Left ventricle myocardium inferior (tissue), 1 donor: ENCODE results near the gene COL1A2. TPM values are rescaled to one million over a fixed set of nuclear protein-coding genes. Genes with fewer than 3 reads are reported as not detected.

Source experiments
- DNase-seq: peaks from one replicate; pipeline ENCODE4 v3.0.0-alpha.2; 2020
- H3K27ac ChIP-seq: fragments of 200-600 bp; replicated peaks from 2 replicates; pipeline ENCODE4 v1.8.0; 2021
- H3K27me3 ChIP-seq: fragments of 200-600 bp; 2 replicates; pipeline ENCODE4 v1.8.0; 2021; ENCODE audit warnings: low read depth
- H3K36me3 ChIP-seq: fragments of 200-600 bp; 2 replicates; pipeline ENCODE4 v1.8.0; 2021
- H3K4me1 ChIP-seq: fragments of 200-600 bp; 2 replicates; pipeline ENCODE4 v1.8.0; 2021
- H3K4me3 ChIP-seq: fragments of 200-600 bp; 2 replicates; pipeline ENCODE4 v1.8.0; 2021; ENCODE audit warnings: mild to moderate bottlenecking, moderate library complexity
- H3K9me3 ChIP-seq: fragments of 200-600 bp; replicated peaks from 2 replicates; pipeline ENCODE4 v1.8.0; 2021
- CTCF ChIP-seq: fragments of 200-600 bp; IDR thresholded peaks from 2 replicates; pipeline ENCODE4 v1.8.0; 2021; ENCODE audit warnings: antibody characterized with exemption, mild to moderate bottlenecking, borderline replicate concordance
- intact Hi-C: fragments of 100-400 bp; cut with micrococcal nuclease; formaldehyde crosslinking; loops from one replicate; pipeline ENCODE4 v1.11.0; 2022
- total RNA-seq: library from RNA; stranded (reverse); fragmentation: NEBNext Ultra II Directional; extraction: Animal tissue kit (Norgen Biotek cat#: 25700); gene quantifications from one replicate; pipeline ENCODE4 v1.2.1, GENCODE V29; 2021
- donor health status: DM: no; HTN: yes; CAD: no; lungs with severe emphysema.

Gene COL1A2
- total RNA-seq, 1 donor from 2014 or later = 96.6 TPM

DNA sequence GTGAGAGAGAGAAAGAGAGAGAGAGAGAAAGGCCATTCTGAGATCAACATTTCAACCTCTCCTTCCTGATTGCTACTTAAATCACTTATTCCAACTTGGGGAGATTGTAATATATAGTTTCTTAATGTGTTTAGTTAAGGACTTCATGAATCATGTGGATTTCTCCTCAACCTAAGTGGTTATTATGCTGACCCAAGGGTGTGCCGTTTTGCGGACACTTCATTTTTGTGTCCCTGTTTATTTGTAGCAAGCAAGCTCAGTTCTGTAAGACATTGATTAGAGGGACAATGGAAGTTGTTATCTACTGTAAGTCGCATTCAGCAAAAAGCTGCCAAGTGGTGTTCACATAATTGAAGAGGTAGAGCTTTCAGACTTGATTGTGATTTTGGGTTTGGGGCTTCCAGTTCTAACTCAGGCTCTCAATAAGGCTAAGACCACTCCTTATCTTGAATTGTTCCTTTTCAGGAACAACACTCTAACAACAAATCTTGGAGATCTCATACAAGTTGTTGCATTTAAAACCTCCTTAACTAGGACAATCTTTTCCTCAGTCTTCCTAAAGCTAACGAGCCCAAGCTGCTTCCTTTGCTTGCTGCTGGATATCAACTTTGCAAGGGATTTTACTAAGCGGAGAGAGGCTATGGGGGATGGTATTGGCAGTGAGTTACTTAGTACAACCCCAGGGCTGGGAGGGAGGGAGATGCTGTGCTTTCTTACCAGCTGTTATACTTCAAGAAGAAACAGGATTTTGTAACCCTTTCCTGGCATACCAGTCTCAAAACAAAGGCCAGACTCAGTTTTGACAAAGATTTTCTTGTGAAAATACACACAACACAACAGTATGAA is 19.8 kb upstream of the COL1A2 start:
- intact Hi-C loops = no loop called here
- Histone ChIP-seq H3K36me3 (no peaks in the 10 kb centered on the region), H3K9me3 (no peaks in the 10 kb centered on the region), H3K4me3 (peak overlapping the region; percentile 36), H3K27ac (peak overlapping the region; percentile 89), H3K4me1 (peaks cover 15% of the 10 kb centered on the region), H3K27me3 (no peaks in the 10 kb centered on the region)
- peak; percentile 39 for DNase-seq
- TF ChIP-seq CTCF = no peak

- H3K4me1 ChIP-seq = peaks cover 15% of the 10 kb centered on the region
- intact Hi-C loops = no loop called here
- DNase-seq = no peak
These were observed 19.0 kb upstream of the COL1A2 start for GRCh38 chr7:94375691-94376090.

GRCh38 chr7:94376281-94376680 is 18.4 kb upstream of the COL1A2 start:
- intact Hi-C loops = no loop called here
- Histone ChIP-seq H3K27ac (peak overlapping the region; percentile 89), H3K4me3 (peak overlapping the region; percentile 36)

More at GRCh38 chr7:94375691-94376090, 19.0 kb upstream of the COL1A2 start:
- no peaks in the 10 kb centered on the region for H3K9me3 ChIP-seq
- H3K4me3 ChIP-seq = peak overlapping the region; percentile 36
- no peaks in the 10 kb centered on the region for H3K27me3 ChIP-seq
- peak overlapping the region; percentile 89 for H3K27ac ChIP-seq
- no peaks in the 10 kb centered on the region for H3K36me3 ChIP-seq
- no peak for TF ChIP-seq CTCF

GRCh38 chr7:94378356-94378755 is 16.3 kb upstream of the COL1A2 start:
- peak overlapping the region; percentile 89 for H3K27ac ChIP-seq
- no peak for DNase-seq
- H3K36me3 ChIP-seq = no peaks in the 10 kb centered on the region
- H3K4me1 ChIP-seq = peaks cover 15% of the 10 kb centered on the region
- no peaks in the 10 kb centered on the region for H3K9me3 ChIP-seq
- no peak overlapping the region for H3K4me3 ChIP-seq
- intact Hi-C loops = no loop called here
- no peaks in the 10 kb centered on the region for H3K27me3 ChIP-seq
- TF ChIP-seq CTCF = no peak

More at GRCh38 chr7:94376281-94376680, 18.4 kb upstream of the COL1A2 start:
- Histone ChIP-seq H3K4me1 (peaks cover 15% of the 10 kb centered on the region), H3K9me3 (no peaks in the 10 kb centered on the region), H3K36me3 (no peaks in the 10 kb centered on the region), H3K27me3 (no peaks in the 10 kb centered on the region)
- no peak for TF ChIP-seq CTCF
- no peak for DNase-seq

DNA sequence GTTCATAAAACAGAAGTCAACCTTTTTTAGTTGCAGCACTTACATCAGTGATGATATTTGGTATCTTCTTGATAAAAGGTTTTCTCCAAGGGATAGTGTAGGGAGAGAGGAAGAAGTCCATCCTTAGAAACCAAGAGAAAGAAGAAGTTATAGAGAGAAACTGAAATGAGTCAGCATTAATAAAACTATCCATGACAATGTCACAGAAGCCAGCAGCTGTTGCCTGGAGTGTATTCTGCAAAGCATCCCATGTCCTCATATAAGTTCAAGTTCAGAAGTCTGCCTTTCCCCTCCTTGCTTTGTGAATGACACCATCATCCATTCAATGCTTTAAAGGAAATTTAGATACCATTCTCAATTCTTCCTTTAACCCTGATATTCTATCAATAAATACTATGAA is 14.4 kb upstream of the COL1A2 start:
- no peaks in the 10 kb centered on the region for H3K9me3 ChIP-seq
- H3K27me3 ChIP-seq = no peaks in the 10 kb centered on the region
- TF ChIP-seq CTCF = no peak
- no peaks in the 10 kb centered on the region for H3K36me3 ChIP-seq
- DNase-seq = no peak
- H3K4me3 ChIP-seq = no peak overlapping the region
- intact Hi-C loops = no loop called here
- H3K27ac ChIP-seq = no peak overlapping the region
- H3K4me1 ChIP-seq = peaks cover 7% of the 10 kb centered on the region
